HEK293 (cell line): ENCODE measurements around the gene FOXN4.
A peak's percentile ranks its signal among the peaks of the same experiment; 100 is the strongest.

Experiments used
- EGR2 ChIP-seq: fragments of 450-650 bp; formaldehyde crosslinking; IDR thresholded peaks from 2 replicates; pipeline ENCODE4 v1.5.1; 2016; ENCODE audit warnings: low read depth, missing biosample characterization, missing genetic modification characterization
- GLIS2 ChIP-seq: fragments of 450-650 bp; formaldehyde crosslinking; IDR thresholded peaks from 2 replicates; pipeline ENCODE4 v1.5.1; 2016; ENCODE audit warnings: missing biosample characterization, missing genetic modification characterization
- HOXD13 ChIP-seq: sonication (generic); formaldehyde crosslinking; IDR thresholded peaks from 2 replicates; pipeline ENCODE4 v1.8.0; 2022; ENCODE audit warnings: missing genetic modification reagents, borderline replicate concordance
- IKZF3 ChIP-seq: fragments of 450-650 bp; IDR thresholded peaks from 2 replicates; pipeline ENCODE4 v1.5.0; 2018; ENCODE audit warnings: missing biosample characterization, mild to moderate bottlenecking, missing genetic modification characterization, moderate library complexity
- KLF9 ChIP-seq: fragments of 450-650 bp; formaldehyde crosslinking; IDR thresholded peaks from 2 replicates; pipeline ENCODE4 v1.5.1; 2016; ENCODE audit warnings: missing biosample characterization, missing genetic modification characterization, low read depth
- SALL2 ChIP-seq: fragments of 450-650 bp; formaldehyde crosslinking; IDR thresholded peaks from 2 replicates; pipeline ENCODE4 v1.5.0; 2017; ENCODE audit warnings: missing biosample characterization, mild to moderate bottlenecking, missing genetic modification characterization, borderline replicate concordance
- SETDB1 ChIP-seq: IDR thresholded peaks from one replicate; pipeline ENCODE4 v1.6.1; 2017; ENCODE audit warnings: mild to moderate bottlenecking, low read length, moderate library complexity, mixed read lengths; ENCODE audit not compliant: insufficient read length
- SP2 ChIP-seq: fragments of 450-650 bp; formaldehyde crosslinking; IDR thresholded peaks from 2 replicates; pipeline ENCODE4 v1.5.1; 2016; ENCODE audit warnings: missing biosample characterization, missing genetic modification characterization
- ZBTB1 ChIP-seq: fragments of 450-650 bp; formaldehyde crosslinking; IDR thresholded peaks from 2 replicates; pipeline ENCODE4 v1.5.1; 2016; ENCODE audit warnings: missing biosample characterization, missing genetic modification characterization
- ZBTB20 ChIP-seq: fragments of 450-650 bp; formaldehyde crosslinking; IDR thresholded peaks from 2 replicates; pipeline ENCODE4 v1.5.1; 2016; ENCODE audit warnings: missing biosample characterization, missing genetic modification characterization
- ZBTB21 ChIP-seq: fragments of 450-650 bp; formaldehyde crosslinking; IDR thresholded peaks from 2 replicates; pipeline ENCODE4 v1.5.1; 2017; ENCODE audit warnings: missing biosample characterization, missing genetic modification characterization
- ZBTB7A ChIP-seq: fragments of 450-650 bp; formaldehyde crosslinking; IDR thresholded peaks from 2 replicates; pipeline ENCODE4 v1.5.1; 2016; ENCODE audit warnings: low read depth, missing biosample characterization, missing genetic modification characterization
- ZNF121 ChIP-seq: fragments of 450-650 bp; formaldehyde crosslinking; IDR thresholded peaks from 2 replicates; pipeline ENCODE4 v1.5.1; 2016; ENCODE audit warnings: missing biosample characterization, missing genetic modification characterization
- ZNF132 ChIP-seq: fragments of 450-650 bp; formaldehyde crosslinking; IDR thresholded peaks from 2 replicates; pipeline ENCODE4 v1.5.1; 2017; ENCODE audit warnings: missing biosample characterization, missing genetic modification characterization, borderline replicate concordance
- ZNF157 ChIP-seq: fragments of 450-650 bp; formaldehyde crosslinking; IDR thresholded peaks from 2 replicates; pipeline ENCODE4 v1.5.1; 2016; ENCODE audit warnings: missing biosample characterization, missing genetic modification characterization
- ZNF16 ChIP-seq: fragments of 450-650 bp; formaldehyde crosslinking; IDR thresholded peaks from 2 replicates; pipeline ENCODE4 v1.5.1; 2016; ENCODE audit warnings: low read depth, missing biosample characterization, missing genetic modification characterization
- ZNF221 ChIP-seq: fragments of 450-650 bp; formaldehyde crosslinking; IDR thresholded peaks from 2 replicates; pipeline ENCODE4 v1.5.1; 2017; ENCODE audit warnings: missing biosample characterization, missing genetic modification characterization, borderline replicate concordance
- ZNF274 ChIP-seq, 2 experiments: fragments of 200-500 bp in 1 of 2; fragments of 450-650 bp in 1 of 2; sonication (Bioruptor generic) in 1 of 2; formaldehyde crosslinking in 1 of 2; IDR thresholded peaks; 2 replicates each; pipeline versions ENCODE4 v1.5.1 to v1.6.1; 2014 to 2016; ENCODE audit warnings: borderline replicate concordance in 1 of 2, inconsistent platforms in 1 of 2, low read length in 1 of 2, missing biosample characterization in 1 of 2, missing genetic modification characterization in 1 of 2
- ZNF335 ChIP-seq: fragments of 450-650 bp; formaldehyde crosslinking; conservative IDR thresholded peaks from 2 replicates; pipeline ENCODE4 v1.5.1; 2016; ENCODE audit warnings: missing biosample characterization, missing genetic modification characterization
- ZNF341 ChIP-seq: fragments of 450-650 bp; formaldehyde crosslinking; IDR thresholded peaks from 2 replicates; pipeline ENCODE4; 2016; ENCODE audit warnings: low read depth, missing biosample characterization, missing genetic modification characterization
- ZNF391 ChIP-seq: fragments of 450-650 bp; formaldehyde crosslinking; IDR thresholded peaks from 2 replicates; pipeline ENCODE4 v1.5.1; 2016; ENCODE audit warnings: low read depth, missing biosample characterization, missing genetic modification characterization, borderline replicate concordance
- ZNF514 ChIP-seq: fragments of 450-650 bp; formaldehyde crosslinking; IDR thresholded peaks from 2 replicates; pipeline ENCODE4 v1.5.1; 2016; ENCODE audit warnings: missing biosample characterization, missing genetic modification characterization
- ZNF549 ChIP-seq: fragments of 450-650 bp; IDR thresholded peaks from 2 replicates; pipeline ENCODE4 v1.5.1; 2018; ENCODE audit warnings: missing biosample characterization, missing genetic modification characterization, mild to moderate bottlenecking, inconsistent platforms, moderate library complexity
- ZNF560 ChIP-seq: fragments of 450-650 bp; formaldehyde crosslinking; IDR thresholded peaks from 2 replicates; pipeline ENCODE4 v1.5.1; 2017; ENCODE audit warnings: missing biosample characterization, missing genetic modification characterization, borderline replicate concordance
- ZNF561 ChIP-seq: fragments of 450-650 bp; IDR thresholded peaks from 2 replicates; pipeline ENCODE4 v1.5.1; 2018; ENCODE audit warnings: missing biosample characterization, missing genetic modification characterization, borderline replicate concordance
- ZNF585B ChIP-seq: fragments of 450-650 bp; formaldehyde crosslinking; IDR thresholded peaks from 2 replicates; pipeline ENCODE4 v1.5.1; 2016; ENCODE audit warnings: missing biosample characterization, missing genetic modification characterization
- ZNF621 ChIP-seq: fragments of 450-650 bp; formaldehyde crosslinking; IDR thresholded peaks from 2 replicates; pipeline ENCODE4 v1.5.1; 2017; ENCODE audit warnings: missing biosample characterization, missing genetic modification characterization
- ZXDB ChIP-seq: fragments of 450-650 bp; formaldehyde crosslinking; IDR thresholded peaks from 2 replicates; pipeline ENCODE4 v1.5.1; 2016; ENCODE audit warnings: missing biosample characterization, missing genetic modification characterization
- TF ChIP-seq, protein P1 (sequence below): fragments of 450-650 bp; formaldehyde crosslinking; IDR thresholded peaks from 2 replicates; pipeline ENCODE4 v1.5.1; 2017; ENCODE audit warnings: missing biosample characterization, mild to moderate bottlenecking, missing genetic modification characterization, moderate library complexity
- TF ChIP-seq, protein P2 (sequence below): fragments of 450-650 bp; formaldehyde crosslinking; IDR thresholded peaks from 2 replicates; pipeline ENCODE4 v1.5.1; 2016; ENCODE audit warnings: missing biosample characterization, missing genetic modification characterization
- TF ChIP-seq, protein P3 (sequence below): fragments of 450-650 bp; formaldehyde crosslinking; IDR thresholded peaks from 2 replicates; pipeline ENCODE4 v1.5.1; 2016; ENCODE audit warnings: missing biosample characterization, missing genetic modification characterization, borderline replicate concordance
- TF ChIP-seq, protein P4 (sequence below): fragments of 450-650 bp; formaldehyde crosslinking; IDR thresholded peaks from 2 replicates; pipeline ENCODE4 v1.5.1; 2016; ENCODE audit warnings: missing biosample characterization, missing genetic modification characterization

FOXN4 gene

DNA sequence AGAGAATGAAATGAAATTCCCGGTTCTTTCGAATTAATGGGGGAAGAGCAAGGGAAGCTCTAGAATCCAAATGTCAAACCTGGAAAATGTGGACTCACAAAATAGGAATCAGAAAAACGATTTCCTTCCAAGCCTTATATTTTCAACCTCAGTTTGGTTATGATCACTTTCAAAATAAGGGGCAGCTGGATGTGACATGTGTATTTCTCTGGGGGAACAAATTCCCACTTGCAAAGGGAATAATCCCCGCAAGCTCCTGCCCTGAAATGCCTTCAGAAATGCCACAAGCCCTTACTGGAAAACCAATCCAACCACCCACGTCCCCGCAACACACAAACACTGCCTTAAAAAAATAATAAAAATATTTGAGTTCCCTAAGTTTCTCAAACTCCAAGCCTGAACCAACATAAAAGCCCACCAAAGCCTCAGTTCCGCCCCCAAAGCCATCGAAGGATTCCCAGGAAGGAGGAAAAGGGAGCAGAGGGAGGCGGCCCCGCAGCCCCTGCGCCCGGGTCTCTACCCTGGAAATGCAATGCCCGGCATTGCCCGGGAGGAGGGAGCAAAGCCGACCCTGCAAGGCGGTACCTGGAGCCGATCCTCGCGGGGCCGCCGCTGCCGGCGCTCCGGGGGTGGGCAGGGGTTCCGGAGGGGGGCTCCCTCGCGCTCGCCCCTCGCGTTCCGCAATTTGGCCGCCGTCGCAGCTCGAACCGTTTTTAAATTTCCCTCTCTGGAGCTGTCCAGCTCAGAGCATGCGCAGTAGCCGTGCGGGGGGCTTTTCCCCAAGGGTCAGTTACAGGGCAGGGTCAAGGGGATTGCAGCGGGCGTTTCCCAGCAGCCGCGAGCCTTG lies at the start of gene FOXN4 (continued):
- peak; percentile 60 for TF ChIP-seq ZXDB (tag by site-specific recombination)
- no peak for TF ChIP-seq ZNF585B
- TF ChIP-seq ZBTB21 (tag by site-specific recombination), result no peak
- TF ChIP-seq ZNF274 (IDR thresholded peaks at IDR 0.05; ENCODE audit: low read length), result no peak
- no peak for TF ChIP-seq ZNF274 (tag by site-specific recombination; IDR thresholded peaks at IDR 0.05; ENCODE audit: borderline replicate concordance)
- TF ChIP-seq SETDB1, result no peak
- peak; percentile 70 for TF ChIP-seq ZNF341 (tag by site-specific recombination)
- TF ChIP-seq, protein P1, sequence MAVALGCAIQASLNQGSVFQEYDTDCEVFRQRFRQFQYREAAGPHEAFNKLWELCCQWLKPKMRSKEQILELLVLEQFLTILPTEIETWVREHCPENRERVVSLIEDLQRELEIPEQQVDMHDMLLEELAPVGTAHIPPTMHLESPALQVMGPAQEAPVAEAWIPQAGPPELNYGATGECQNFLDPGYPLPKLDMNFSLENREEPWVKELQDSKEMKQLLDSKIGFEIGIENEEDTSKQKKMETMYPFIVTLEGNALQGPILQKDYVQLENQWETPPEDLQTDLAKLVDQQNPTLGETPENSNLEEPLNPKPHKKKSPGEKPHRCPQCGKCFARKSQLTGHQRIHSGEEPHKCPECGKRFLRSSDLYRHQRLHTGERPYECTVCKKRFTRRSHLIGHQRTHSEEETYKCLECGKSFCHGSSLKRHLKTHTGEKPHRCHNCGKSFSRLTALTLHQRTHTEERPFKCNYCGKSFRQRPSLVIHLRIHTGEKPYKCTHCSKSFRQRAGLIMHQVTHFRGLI (tag by site-specific recombination), result no peak
- no peak for TF ChIP-seq ZBTB7A
- TF ChIP-seq ZNF157 (tag by site-specific recombination), result no peak
- TF ChIP-seq ZNF621, result no peak
- TF ChIP-seq ZNF335, result peak; percentile 64
- TF ChIP-seq ZNF121 (tag by site-specific recombination), result no peak
- no peak for TF ChIP-seq ZNF16 (tag by site-specific recombination)
- TF ChIP-seq SALL2 (tag by site-specific recombination), result no peak
- TF ChIP-seq, protein P2, sequence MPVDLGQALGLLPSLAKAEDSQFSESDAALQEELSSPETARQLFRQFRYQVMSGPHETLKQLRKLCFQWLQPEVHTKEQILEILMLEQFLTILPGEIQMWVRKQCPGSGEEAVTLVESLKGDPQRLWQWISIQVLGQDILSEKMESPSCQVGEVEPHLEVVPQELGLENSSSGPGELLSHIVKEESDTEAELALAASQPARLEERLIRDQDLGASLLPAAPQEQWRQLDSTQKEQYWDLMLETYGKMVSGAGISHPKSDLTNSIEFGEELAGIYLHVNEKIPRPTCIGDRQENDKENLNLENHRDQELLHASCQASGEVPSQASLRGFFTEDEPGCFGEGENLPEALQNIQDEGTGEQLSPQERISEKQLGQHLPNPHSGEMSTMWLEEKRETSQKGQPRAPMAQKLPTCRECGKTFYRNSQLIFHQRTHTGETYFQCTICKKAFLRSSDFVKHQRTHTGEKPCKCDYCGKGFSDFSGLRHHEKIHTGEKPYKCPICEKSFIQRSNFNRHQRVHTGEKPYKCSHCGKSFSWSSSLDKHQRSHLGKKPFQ (tag by site-specific recombination), result no peak
- 0 out of 2 replicates have a peak, but pooled peaks have one; percentile 26 for TF ChIP-seq IKZF3
- TF ChIP-seq ZBTB20 (tag by site-specific recombination), result peak; percentile 93
- TF ChIP-seq ZBTB1 (tag by site-specific recombination), result no peak
- no peak for TF ChIP-seq ZNF549 (tag by site-specific recombination)
- TF ChIP-seq ZNF132 (tag by site-specific recombination), result no peak
- peak; percentile 34; the same call in 1 of the 2 replicates for TF ChIP-seq EGR2 (tag by site-specific recombination)
- TF ChIP-seq ZNF514 (tag by site-specific recombination), result no peak
- TF ChIP-seq HOXD13 (CRISPR knock-in tag), result no peak
- peak; percentile 13; the same call in 1 of the 2 replicates for TF ChIP-seq ZNF561
- TF ChIP-seq SP2 (tag by site-specific recombination), result peak; percentile 60
- TF ChIP-seq, protein P3, sequence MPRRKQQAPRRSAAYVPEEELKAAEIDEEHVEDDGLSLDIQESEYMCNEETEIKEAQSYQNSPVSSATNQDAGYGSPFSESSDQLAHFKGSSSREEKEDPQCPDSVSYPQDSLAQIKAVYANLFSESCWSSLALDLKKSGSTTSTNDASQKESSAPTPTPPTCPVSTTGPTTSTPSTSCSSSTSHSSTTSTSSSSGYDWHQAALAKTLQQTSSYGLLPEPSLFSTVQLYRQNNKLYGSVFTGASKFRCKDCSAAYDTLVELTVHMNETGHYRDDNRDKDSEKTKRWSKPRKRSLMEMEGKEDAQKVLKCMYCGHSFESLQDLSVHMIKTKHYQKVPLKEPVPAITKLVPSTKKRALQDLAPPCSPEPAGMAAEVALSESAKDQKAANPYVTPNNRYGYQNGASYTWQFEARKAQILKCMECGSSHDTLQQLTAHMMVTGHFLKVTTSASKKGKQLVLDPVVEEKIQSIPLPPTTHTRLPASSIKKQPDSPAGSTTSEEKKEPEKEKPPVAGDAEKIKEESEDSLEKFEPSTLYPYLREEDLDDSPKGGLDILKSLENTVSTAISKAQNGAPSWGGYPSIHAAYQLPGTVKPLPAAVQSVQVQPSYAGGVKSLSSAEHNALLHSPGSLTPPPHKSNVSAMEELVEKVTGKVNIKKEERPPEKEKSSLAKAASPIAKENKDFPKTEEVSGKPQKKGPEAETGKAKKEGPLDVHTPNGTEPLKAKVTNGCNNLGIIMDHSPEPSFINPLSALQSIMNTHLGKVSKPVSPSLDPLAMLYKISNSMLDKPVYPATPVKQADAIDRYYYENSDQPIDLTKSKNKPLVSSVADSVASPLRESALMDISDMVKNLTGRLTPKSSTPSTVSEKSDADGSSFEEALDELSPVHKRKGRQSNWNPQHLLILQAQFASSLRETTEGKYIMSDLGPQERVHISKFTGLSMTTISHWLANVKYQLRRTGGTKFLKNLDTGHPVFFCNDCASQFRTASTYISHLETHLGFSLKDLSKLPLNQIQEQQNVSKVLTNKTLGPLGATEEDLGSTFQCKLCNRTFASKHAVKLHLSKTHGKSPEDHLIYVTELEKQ (tag by site-specific recombination), result no peak
- TF ChIP-seq KLF9 (tag by site-specific recombination), result no peak
- TF ChIP-seq ZNF391, result no peak
- TF ChIP-seq ZNF221 (tag by site-specific recombination), result no peak
- TF ChIP-seq ZNF560 (tag by site-specific recombination), result no peak
- TF ChIP-seq, protein P4, sequence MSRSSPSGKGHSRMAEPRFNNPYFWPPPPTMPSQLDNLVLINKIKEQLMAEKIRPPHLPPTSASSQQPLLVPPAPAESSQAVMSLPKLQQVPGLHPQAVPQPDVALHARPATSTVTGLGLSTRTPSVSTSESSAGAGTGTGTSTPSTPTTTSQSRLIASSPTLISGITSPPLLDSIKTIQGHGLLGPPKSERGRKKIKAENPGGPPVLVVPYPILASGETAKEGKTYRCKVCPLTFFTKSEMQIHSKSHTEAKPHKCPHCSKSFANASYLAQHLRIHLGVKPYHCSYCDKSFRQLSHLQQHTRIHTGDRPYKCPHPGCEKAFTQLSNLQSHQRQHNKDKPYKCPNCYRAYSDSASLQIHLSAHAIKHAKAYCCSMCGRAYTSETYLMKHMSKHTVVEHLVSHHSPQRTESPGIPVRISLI (tag by site-specific recombination), result no peak
- TF ChIP-seq GLIS2, result peak; percentile 72
